Lower leg skin (tissue), 3 donors: Measurements from ENCODE around the gene PF4V1.

Source experiments
- POLR2A ChIP-seq, 2 donors: fragments of 450-650 bp; IDR thresholded peaks; one replicate each; pipeline ENCODE4 v1.6.1; 2016 to 2017; ENCODE audit warnings: antibody characterized with exemption in 2 of 2, mild to moderate bottlenecking in 1 of 2, moderate library complexity in 1 of 2
- TF ChIP-seq, protein P1 (sequence below), 3 donors: fragments of 450-650 bp; IDR thresholded peaks; one replicate each; pipeline ENCODE4 v1.5.1; 2016; ENCODE audit warnings: antibody characterized with exemption in 3 of 3, mild to moderate bottlenecking in 3 of 3, moderate library complexity in 2 of 3

GRCh38 chr4:73859614-73860088, 6.6 kb downstream of the PF4V1 start:
- TF ChIP-seq, protein P1, sequence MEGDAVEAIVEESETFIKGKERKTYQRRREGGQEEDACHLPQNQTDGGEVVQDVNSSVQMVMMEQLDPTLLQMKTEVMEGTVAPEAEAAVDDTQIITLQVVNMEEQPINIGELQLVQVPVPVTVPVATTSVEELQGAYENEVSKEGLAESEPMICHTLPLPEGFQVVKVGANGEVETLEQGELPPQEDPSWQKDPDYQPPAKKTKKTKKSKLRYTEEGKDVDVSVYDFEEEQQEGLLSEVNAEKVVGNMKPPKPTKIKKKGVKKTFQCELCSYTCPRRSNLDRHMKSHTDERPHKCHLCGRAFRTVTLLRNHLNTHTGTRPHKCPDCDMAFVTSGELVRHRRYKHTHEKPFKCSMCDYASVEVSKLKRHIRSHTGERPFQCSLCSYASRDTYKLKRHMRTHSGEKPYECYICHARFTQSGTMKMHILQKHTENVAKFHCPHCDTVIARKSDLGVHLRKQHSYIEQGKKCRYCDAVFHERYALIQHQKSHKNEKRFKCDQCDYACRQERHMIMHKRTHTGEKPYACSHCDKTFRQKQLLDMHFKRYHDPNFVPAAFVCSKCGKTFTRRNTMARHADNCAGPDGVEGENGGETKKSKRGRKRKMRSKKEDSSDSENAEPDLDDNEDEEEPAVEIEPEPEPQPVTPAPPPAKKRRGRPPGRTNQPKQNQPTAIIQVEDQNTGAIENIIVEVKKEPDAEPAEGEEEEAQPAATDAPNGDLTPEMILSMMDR (IDR thresholded peaks at IDR 0.05), result no peak
- no peak for TF ChIP-seq POLR2A (IDR thresholded peaks at IDR 0.05)
